DMS114 treated with DMSO at 0.1 percent for 48 hours (cell line): ENCODE data around the gene MORC4.

Source experiments
- DNase-seq: peaks from one replicate; lab custom pipeline; 2025; ENCODE audit not compliant: unreplicated experiment; lab: John Stamatoyannopoulos, UW

Gene MORC4

GRCh38 chrX:106954041-106954440 is 46.0 kb downstream of the MORC4 start:
- no peak for DNase-seq

GRCh38 chrX:106952988-106953387 is 47.0 kb downstream of the MORC4 start:
- DNase-seq: peak; percentile 1

DNA sequence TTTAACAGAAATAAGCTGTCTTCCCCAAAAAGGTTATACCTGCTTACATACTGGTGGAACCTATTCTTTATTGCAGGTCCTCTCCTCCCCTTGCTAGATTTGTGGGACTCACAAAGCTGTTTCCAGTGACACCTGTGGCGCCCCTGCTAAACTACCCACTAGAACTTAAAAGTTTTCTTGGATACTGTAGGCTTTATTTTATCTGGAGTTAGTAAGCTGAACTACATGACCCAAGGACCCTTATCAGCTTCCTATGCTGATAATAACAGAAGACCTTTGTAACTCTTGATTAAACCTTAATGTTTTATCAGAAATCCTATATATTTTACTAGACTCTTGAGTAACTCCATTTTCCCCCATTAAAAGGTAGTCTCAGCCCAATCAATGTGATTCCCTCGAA is 47.5 kb downstream of the MORC4 start:
- DNase-seq: no peak

GRCh38 chrX:106952089-106952488 is 47.9 kb downstream of the MORC4 start:
- DNase-seq: no peak

GRCh38 chrX:106951230-106951629 is 48.8 kb downstream of the MORC4 start:
- DNase-seq: no peak

DNA sequence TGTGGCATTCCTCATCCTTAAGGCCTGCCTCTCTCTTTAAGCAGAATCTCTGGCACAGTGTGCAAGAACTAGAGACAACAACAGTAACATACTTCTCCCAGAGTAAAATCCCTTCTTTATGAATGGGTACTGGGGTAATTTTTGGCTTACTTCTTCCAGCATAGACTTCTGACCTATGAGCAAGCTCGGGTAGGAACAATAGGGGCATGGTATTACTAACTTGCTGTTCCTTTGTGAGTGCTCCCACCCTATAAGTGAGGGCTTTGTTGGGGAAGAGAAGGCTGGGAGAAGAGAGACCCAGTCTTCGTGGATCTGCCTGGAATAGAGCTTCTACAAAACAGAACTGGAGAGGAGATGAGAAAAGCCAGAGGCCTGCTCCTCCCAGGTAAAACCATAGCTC is 49.6 kb downstream of the MORC4 start:
- DNase-seq: no peak

- no peak for DNase-seq
Measured at GRCh38 chrX:106949366-106949765, 50.6 kb downstream of the MORC4 start.

GRCh38 chrX:106948641-106949040 is 51.4 kb downstream of the MORC4 start:
- no peak for DNase-seq

GRCh38 chrX:106946464-106946863 is 53.5 kb downstream of the MORC4 start:
- no peak for DNase-seq

- DNase-seq: no peak
Measured at GRCh38 chrX:106940068-106940467, 59.9 kb downstream of the MORC4 start.

DNA sequence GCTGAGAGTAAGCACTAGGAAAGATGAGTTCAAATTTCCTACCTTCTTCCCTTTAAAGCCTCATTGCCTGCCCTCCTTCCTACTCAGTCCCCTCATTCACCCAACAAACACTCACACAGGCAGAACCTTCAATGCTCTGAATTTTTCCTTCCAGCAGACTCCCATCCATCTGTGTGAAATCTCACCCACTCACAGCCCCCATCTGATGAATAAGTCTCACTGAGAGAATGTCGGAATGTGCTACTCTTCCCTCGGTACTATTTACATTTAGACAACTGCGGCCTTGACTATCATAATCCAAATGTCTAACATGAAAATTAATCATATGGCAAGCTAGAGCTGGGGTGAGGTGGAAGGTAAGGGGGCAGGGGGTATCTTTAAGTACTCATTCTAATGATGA is 60.4 kb downstream of the MORC4 start:
- DNase-seq: no peak

- DNase-seq: no peak
Measured at GRCh38 chrX:106936246-106936645, 63.8 kb downstream of the MORC4 start.

- DNase-seq: no peak
Measured at GRCh38 chrX:106935175-106935574, 64.8 kb downstream of the MORC4 start.

GRCh38 chrX:106933538-106933961 is 66.5 kb downstream of the MORC4 start:
- DNase-seq: no peak

DNA sequence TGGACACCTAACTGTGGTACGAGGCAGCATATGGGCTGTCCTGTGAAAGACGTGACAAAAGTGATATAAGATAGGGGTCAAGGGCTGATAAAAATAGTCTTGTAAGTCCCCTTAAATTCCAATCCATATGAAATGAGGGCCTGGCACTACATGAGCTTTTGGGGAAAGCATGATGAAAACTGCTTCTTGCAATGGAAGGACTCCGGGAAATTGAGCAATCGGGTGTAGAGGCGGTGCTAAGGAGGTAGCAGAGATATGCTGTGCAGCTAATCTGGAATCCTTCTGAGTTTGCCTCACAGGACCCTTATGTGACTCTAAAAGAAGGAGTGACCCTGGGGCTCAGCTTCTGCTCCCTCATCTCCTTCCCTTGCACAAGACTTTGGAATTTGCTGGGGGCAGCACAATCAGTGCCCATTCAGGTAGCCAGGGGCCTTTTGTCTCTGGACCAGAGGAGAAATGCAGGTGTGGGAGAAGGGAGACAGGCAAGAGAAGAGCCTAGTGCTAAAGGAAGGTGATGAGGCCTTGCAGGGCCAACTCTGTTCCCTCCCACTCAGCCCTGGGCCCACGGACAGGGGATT is 67.0 kb downstream of the MORC4 start:
- DNase-seq: no peak

- no peak for DNase-seq
Measured at GRCh38 chrX:106932492-106932923, 67.5 kb downstream of the MORC4 start.

DNA sequence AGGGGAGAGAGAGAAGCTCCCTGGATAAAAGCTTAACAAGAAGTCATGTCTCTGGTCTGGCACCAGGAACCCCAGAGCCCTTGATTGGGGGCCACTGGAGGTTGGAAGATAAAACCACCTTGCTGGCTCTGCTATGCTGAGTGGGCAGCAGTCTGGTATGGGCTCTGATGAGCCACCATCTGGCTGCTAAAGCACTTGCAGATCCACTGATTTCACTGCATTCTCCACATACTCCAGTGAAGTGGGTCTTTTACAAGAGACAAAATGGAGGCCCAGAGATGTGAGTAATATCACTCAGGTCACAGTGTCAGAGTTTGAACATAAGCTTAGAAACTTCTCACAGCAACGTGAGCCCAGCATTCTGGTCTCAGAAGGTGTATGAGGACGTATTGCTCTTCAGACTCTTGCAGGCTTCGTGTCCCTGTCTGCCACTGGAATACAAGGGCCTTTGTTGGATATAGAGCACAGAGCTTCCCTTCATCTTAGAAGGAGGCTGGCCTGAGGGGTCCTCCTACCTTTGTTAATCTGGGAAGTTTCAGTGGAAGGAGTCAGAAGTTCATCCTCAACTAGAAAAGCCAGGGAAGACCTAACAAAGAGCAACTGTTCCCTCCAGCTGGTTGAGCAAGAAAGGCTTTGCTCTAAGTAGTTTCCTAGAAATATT is 68.1 kb downstream of the MORC4 start:
- DNase-seq: no peak

DNA sequence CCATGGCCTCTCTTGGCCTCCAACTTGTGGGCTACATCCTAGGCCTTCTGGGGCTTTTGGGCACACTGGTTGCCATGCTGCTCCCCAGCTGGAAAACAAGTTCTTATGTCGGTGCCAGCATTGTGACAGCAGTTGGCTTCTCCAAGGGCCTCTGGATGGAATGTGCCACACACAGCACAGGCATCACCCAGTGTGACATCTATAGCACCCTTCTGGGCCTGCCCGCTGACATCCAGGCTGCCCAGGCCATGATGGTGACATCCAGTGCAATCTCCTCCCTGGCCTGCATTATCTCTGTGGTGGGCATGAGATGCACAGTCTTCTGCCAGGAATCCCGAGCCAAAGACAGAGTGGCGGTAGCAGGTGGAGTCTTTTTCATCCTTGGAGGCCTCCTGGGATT is 71.8 kb downstream of the MORC4 start:
- no peak for DNase-seq

DNA sequence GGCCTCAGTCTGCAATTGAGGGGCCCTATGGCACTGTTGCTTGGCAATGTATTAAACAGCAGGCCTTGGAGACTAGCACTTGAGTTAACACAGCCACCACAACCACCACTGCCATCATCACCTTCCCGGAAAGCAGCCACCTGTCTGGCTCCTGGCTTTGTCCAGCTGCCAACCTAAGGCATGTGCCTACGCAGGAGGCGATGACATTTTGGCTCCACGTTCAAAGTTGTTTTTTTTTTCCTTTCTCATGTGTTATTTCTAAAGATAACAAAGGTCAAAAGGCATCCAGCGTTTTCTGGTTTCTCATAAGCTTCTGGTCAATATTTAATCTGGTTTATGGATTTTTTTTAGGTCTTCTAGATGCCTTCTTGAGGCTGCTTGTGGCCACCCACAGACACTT is 72.3 kb downstream of the MORC4 start:
- DNase-seq: no peak

DNA sequence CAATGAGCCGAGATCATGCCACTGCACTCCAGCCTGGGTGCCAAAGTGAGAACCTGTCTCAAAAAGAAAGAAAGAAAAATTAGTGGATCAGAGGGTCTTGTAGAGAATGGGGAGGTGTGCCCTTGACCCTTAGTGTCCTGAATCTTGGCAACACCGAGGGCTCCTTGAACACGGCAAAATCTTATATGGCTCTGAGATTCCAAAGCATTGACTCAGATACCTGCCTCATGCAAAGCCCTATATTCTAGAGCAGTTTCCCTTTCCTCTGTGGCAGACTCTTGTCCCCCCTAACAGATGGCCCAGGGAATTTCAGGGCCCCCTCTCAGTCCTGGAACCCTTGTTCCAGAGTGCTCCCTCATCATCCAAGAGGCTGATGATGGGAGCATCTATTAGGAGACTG is 73.0 kb downstream of the MORC4 start:
- no peak for DNase-seq

DNA sequence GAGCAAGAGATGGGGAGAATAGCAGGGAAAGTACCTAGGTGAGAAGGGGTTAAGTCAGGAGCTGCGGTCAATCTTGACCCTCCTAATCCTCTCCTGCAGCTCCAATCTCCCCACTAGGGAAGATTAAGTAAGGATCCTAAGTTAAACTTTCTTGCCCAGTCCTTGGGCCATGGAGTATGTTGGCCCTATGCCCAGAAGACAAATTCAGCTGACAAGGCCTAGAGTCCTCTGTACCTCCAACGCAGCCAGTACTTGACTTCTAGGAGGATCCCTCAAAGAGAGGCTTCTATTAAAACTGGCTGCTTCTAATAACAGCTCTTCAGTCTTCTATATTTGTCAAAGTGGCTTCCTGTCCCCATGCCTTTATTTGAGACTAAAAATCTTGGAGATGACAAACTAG is 78.4 kb downstream of the MORC4 start:
- no peak for DNase-seq

- no peak for DNase-seq
Measured at GRCh38 chrX:106919932-106920452, 80.0 kb downstream of the MORC4 start, which contains the start of gene CLDN2. TSS of gene CLDN2 (plus strand) at chrX:106920402. CDS start at chrX:106928229, 7,827 bp downstream.
